H9 (cell line): ENCODE data around the gene PARD6G. TPM values are rescaled to one million over a fixed set of nuclear protein-coding genes. Genes with fewer than 3 reads are reported as not detected.

Experiments
- DNase-seq: peaks from one replicate; pipeline ENCODE4 v3.0.0-alpha.2; 2017
- H2AFZ ChIP-seq: one replicate; pipeline ENCODE4 v1.6.1; 2013; ENCODE audit warnings: mild to moderate bottlenecking, low read length, control low read depth, moderate library complexity
- H2AK5ac ChIP-seq: 2 replicates; pipeline ENCODE4 v1.6.1; 2013; ENCODE audit warnings: low read length, control low read depth, mixed read lengths; ENCODE audit not compliant: insufficient read length
- H2BK120ac ChIP-seq: one replicate; pipeline ENCODE4 v1.6.1; 2013; ENCODE audit warnings: low read depth, mild to moderate bottlenecking, low read length, control low read depth, inconsistent platforms; ENCODE audit not compliant: poor library complexity, severe bottlenecking
- H2BK12ac ChIP-seq: 2 replicates; pipeline ENCODE4 v1.6.1; 2013; ENCODE audit warnings: low read length, control low read depth, mixed read lengths, low read depth; ENCODE audit not compliant: insufficient read length
- H2BK15ac ChIP-seq: 2 replicates; pipeline ENCODE4 v1.6.1; 2013; ENCODE audit warnings: low read depth, low read length, control low read depth
- H2BK20ac ChIP-seq: one replicate; pipeline ENCODE4 v1.6.1; 2013; ENCODE audit warnings: low read depth, mild to moderate bottlenecking, low read length, control low read depth, inconsistent platforms; ENCODE audit not compliant: poor library complexity, severe bottlenecking
- H2BK5ac ChIP-seq: 2 replicates; pipeline ENCODE4 v1.6.1; 2013; ENCODE audit warnings: low read length, control low read depth, mixed read lengths; ENCODE audit not compliant: insufficient read length
- H3K14ac ChIP-seq: 2 replicates; pipeline ENCODE4 v1.6.1; 2013; ENCODE audit warnings: low read length, control low read depth; ENCODE audit not compliant: insufficient read depth
- H3K18ac ChIP-seq: 2 replicates; pipeline ENCODE4 v1.6.1; 2013; ENCODE audit warnings: low read depth, mild to moderate bottlenecking, mixed read lengths, low read length, control low read depth; ENCODE audit not compliant: insufficient read length
- H3K23ac ChIP-seq: 2 replicates; pipeline ENCODE4 v1.6.1; 2013; ENCODE audit warnings: low read length, control low read depth, mixed read lengths, low read depth; ENCODE audit not compliant: insufficient read length
- H3K23me2 ChIP-seq: 2 replicates; pipeline ENCODE4 v1.6.1; 2013; ENCODE audit warnings: low read depth, mild to moderate bottlenecking, mixed read lengths, low read length, control low read depth; ENCODE audit not compliant: insufficient read length, poor library complexity, severe bottlenecking
- H3K27ac ChIP-seq: 2 replicates; pipeline ENCODE4 v1.5.1; 2013; ENCODE audit warnings: low read length, control low read depth, mixed read lengths, low read depth; ENCODE audit not compliant: insufficient read length
- H3K27me3 ChIP-seq: 2 replicates; pipeline ENCODE4 v1.6.1; 2013; ENCODE audit warnings: low read length, control low read depth, inconsistent platforms; ENCODE audit not compliant: insufficient read depth
- H3K4ac ChIP-seq: 2 replicates; pipeline ENCODE4 v1.6.1; 2013; ENCODE audit warnings: low read depth, mild to moderate bottlenecking, control low read depth, inconsistent platforms, low read length, moderate library complexity
- H3K4me1 ChIP-seq: 2 replicates; pipeline ENCODE4 v1.6.1; 2013; ENCODE audit warnings: low read length, control low read depth, inconsistent platforms; ENCODE audit not compliant: insufficient read depth
- H3K4me2 ChIP-seq: 2 replicates; pipeline ENCODE4 v1.6.1; 2013; ENCODE audit warnings: low read length, control low read depth, mixed read lengths; ENCODE audit not compliant: insufficient read length, insufficient read depth
- H3K56ac ChIP-seq: 2 replicates; pipeline ENCODE4 v1.6.1; 2013; ENCODE audit warnings: low read depth, mild to moderate bottlenecking, mixed read lengths, low read length, control low read depth; ENCODE audit not compliant: insufficient read length
- H3K79me1 ChIP-seq: 2 replicates; pipeline ENCODE4 v1.6.1; 2013; ENCODE audit warnings: low read depth, mild to moderate bottlenecking, moderate library complexity, low read length, control low read depth, inconsistent platforms; ENCODE audit not compliant: insufficient read depth, poor library complexity, severe bottlenecking
- H3K79me2 ChIP-seq: 2 replicates; pipeline ENCODE4 v1.6.1; 2013; ENCODE audit warnings: low read length, control low read depth, inconsistent platforms; ENCODE audit not compliant: insufficient read depth
- H3K9ac ChIP-seq: 2 replicates; pipeline ENCODE4 v1.6.1; 2013; ENCODE audit warnings: low read length, control low read depth, mixed read lengths; ENCODE audit not compliant: insufficient read length; ENCODE audit errors: extremely low read depth
- H3K9me3 ChIP-seq: one replicate; pipeline ENCODE4 v1.6.1; 2013; ENCODE audit warnings: low read depth, low read length, inconsistent platforms; ENCODE audit not compliant: control insufficient read depth
- H3T11ph ChIP-seq: one replicate; pipeline ENCODE4 v1.6.1; 2013; ENCODE audit warnings: mild to moderate bottlenecking, low read length, control low read depth, inconsistent platforms
- H4K20me1 ChIP-seq: one replicate; pipeline ENCODE4 v1.6.1; 2013; ENCODE audit not compliant: control insufficient read depth, insufficient read length, insufficient read depth
- H4K5ac ChIP-seq: 2 replicates; pipeline ENCODE4 v1.6.1; 2013; ENCODE audit warnings: low read depth, mild to moderate bottlenecking, mixed read lengths, low read length, control low read depth; ENCODE audit not compliant: insufficient read length
- H4K8ac ChIP-seq: replicated peaks from 2 replicates; pipeline ENCODE4 v1.6.1; 2013; ENCODE audit warnings: low read length, control low read depth, mixed read lengths, low read depth; ENCODE audit not compliant: insufficient read length
- H4K91ac ChIP-seq: 2 replicates; pipeline ENCODE4 v1.6.1; 2013; ENCODE audit warnings: low read depth, mild to moderate bottlenecking, moderate library complexity, mixed read lengths, low read length, control low read depth; ENCODE audit not compliant: insufficient read length
- H3K27ac Mint-ChIP-seq, 3 experiments: 2 replicates in 2 of 3; 3 replicates in 1 of 3; pipeline ENCODE4 v1.8.0; 2020 to 2021; ENCODE audit warnings: mixed read lengths in 3 of 3, mild to moderate bottlenecking in 1 of 3, moderate library complexity in 1 of 3
- H3K27me3 Mint-ChIP-seq: 2 replicates; pipeline ENCODE4 v1.8.0; 2021; ENCODE audit warnings: low read depth, mild to moderate bottlenecking, moderate library complexity, mixed read lengths
- H3K36me3 Mint-ChIP-seq, 3 experiments: 2 replicates in 2 of 3; 3 replicates in 1 of 3; pipeline ENCODE4 v1.8.0; 2020 to 2021; ENCODE audit warnings: low read depth in 3 of 3, mixed read lengths in 3 of 3; ENCODE audit not compliant: insufficient read depth in 1 of 3
- H3K4me1 Mint-ChIP-seq, 2 experiments: 2 replicates each; pipeline ENCODE4 v1.8.0; 2020; ENCODE audit warnings: mixed read lengths in 2 of 2
- H3K4me3 Mint-ChIP-seq, 2 experiments: 2 replicates in 1 of 2; 3 replicates in 1 of 2; pipeline ENCODE4 v1.8.0; 2020 to 2021; ENCODE audit warnings: mild to moderate bottlenecking in 2 of 2, mixed read lengths in 2 of 2, moderate library complexity in 1 of 2
- H3K9me3 Mint-ChIP-seq, 2 experiments: 2 replicates in 1 of 2; 3 replicates in 1 of 2; pipeline ENCODE4 v1.8.0; 2020; ENCODE audit warnings: mild to moderate bottlenecking in 2 of 2, mixed read lengths in 2 of 2, moderate library complexity in 1 of 2
- WGBS: extraction: QIAGEN DNeasy Blood & Tissue Kit; methylation state at CpG from one replicate; pipeline ENCODE4 v1.1.7; 2013; ENCODE audit warnings: missing lambda C conversion rate, low lambda C conversion rate, mixed read lengths; ENCODE audit not compliant: insufficient read length; ENCODE audit errors: extremely low coverage; 5-methylcytosine and 5-hydroxymethylcytosine counted together
- total RNA-seq: library from RNA; stranded (reverse); gene quantifications from 2 replicates; pipeline ENCODE4 v1.2.1, GENCODE V29; 2021
- TF ChIP-seq, protein P1 (sequence below): fragments of 200-600 bp; sonication (generic); conservative IDR thresholded peaks from 3 replicates; pipeline ENCODE4 v1.8.0; 2021; ENCODE audit warnings: antibody characterized with exemption, mild to moderate bottlenecking

PARD6G gene
- total RNA-seq, 1 experiment from 2014 or later = 11.2 TPM

DNA sequence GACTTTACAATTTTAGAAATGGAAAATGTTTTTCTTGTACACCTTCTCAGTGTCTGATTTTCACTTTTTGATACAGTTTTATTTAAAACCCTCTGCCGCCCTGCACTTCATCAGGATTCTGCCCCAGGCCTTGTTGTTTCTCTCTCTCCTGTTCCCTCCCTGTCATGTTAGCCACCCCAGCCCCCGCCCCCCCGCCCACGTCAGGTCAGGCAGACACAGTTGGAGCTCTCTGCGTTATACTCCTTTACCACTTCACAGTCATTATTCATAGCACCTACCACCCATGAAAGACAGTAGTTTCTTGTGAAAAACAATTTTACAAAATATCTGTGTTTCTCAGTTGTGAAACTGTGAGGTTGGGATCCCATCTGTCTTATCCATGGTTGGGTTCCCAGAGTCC is 116.8 kb downstream of the PARD6G start:
- no peak overlapping the region for H3K4me2 ChIP-seq
- H3K79me2 ChIP-seq = peaks cover 23% of the 10 kb centered on the region; the same call in 1 of the 2 replicates
- Mint-ChIP-seq H3K4me1 (peaks cover 29 to 33% of the 10 kb centered on the region in 2 experiments), H3K9me3 (no peaks in the 10 kb centered on the region), H3K27me3 (no peaks in the 10 kb centered on the region), H3K36me3 (peaks cover 39 to 63% (median 61%) of the 10 kb centered on the region in 3 experiments), H3K4me3 (no peak overlapping the region), H3K27ac (peak overlapping the region in 2 of 3 experiments; percentile 76 to 86; a peak in 2 of 7 replicates)
- TF ChIP-seq, protein P1, sequence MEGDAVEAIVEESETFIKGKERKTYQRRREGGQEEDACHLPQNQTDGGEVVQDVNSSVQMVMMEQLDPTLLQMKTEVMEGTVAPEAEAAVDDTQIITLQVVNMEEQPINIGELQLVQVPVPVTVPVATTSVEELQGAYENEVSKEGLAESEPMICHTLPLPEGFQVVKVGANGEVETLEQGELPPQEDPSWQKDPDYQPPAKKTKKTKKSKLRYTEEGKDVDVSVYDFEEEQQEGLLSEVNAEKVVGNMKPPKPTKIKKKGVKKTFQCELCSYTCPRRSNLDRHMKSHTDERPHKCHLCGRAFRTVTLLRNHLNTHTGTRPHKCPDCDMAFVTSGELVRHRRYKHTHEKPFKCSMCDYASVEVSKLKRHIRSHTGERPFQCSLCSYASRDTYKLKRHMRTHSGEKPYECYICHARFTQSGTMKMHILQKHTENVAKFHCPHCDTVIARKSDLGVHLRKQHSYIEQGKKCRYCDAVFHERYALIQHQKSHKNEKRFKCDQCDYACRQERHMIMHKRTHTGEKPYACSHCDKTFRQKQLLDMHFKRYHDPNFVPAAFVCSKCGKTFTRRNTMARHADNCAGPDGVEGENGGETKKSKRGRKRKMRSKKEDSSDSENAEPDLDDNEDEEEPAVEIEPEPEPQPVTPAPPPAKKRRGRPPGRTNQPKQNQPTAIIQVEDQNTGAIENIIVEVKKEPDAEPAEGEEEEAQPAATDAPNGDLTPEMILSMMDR = no peak
- H2BK5ac ChIP-seq = no peak overlapping the region
- no peak overlapping the region for H3K18ac ChIP-seq
- H4K5ac ChIP-seq = no peak overlapping the region
- H4K8ac ChIP-seq = no peak overlapping the region
- no peak overlapping the region for H2AFZ ChIP-seq
- H3K27ac ChIP-seq = no peak overlapping the region
- peaks cover 5% of the 10 kb centered on the region; the same call in 1 of the 2 replicates for H3K4me1 ChIP-seq
- H3K23ac ChIP-seq = no peak overlapping the region
- H3K9ac ChIP-seq = no peak overlapping the region
- no peaks in the 10 kb centered on the region for H3K23me2 ChIP-seq
- DNase-seq = no peak
- H3T11ph ChIP-seq = no peak overlapping the region
- no CpG with 5 or more reads among the region's 5 CpGs for WGBS
- peaks cover 9% of the 10 kb centered on the region for H3K79me1 ChIP-seq
- no peak overlapping the region for H2BK12ac ChIP-seq
- no peak overlapping the region for H2BK120ac ChIP-seq
- H3K4ac ChIP-seq = no peak overlapping the region
- no peak overlapping the region for H4K91ac ChIP-seq
- H2BK20ac ChIP-seq = no peak overlapping the region
- no peak overlapping the region for H3K14ac ChIP-seq
- H3K27me3 ChIP-seq = no peaks in the 10 kb centered on the region
- H4K20me1 ChIP-seq = no peaks in the 10 kb centered on the region
- no peaks in the 10 kb centered on the region for H3K9me3 ChIP-seq
- no peak overlapping the region for H2AK5ac ChIP-seq
- H2BK15ac ChIP-seq = no peak overlapping the region
- no peak overlapping the region for H3K56ac ChIP-seq
